ENCODE data around the gene XPO6. TPM values are rescaled to one million over a fixed set of nuclear protein-coding genes. Genes with fewer than 3 reads are reported as not detected.
"Not testable (repeated sequence)": the region's sequence is repeated elsewhere in the genome, so short reads cannot be mapped to it uniquely, and the experiment has no call there.

XPO6 gene
- total RNA-seq, 3 donors from 2014 or later: 291 to 305 (median 303) TPM

DNA sequence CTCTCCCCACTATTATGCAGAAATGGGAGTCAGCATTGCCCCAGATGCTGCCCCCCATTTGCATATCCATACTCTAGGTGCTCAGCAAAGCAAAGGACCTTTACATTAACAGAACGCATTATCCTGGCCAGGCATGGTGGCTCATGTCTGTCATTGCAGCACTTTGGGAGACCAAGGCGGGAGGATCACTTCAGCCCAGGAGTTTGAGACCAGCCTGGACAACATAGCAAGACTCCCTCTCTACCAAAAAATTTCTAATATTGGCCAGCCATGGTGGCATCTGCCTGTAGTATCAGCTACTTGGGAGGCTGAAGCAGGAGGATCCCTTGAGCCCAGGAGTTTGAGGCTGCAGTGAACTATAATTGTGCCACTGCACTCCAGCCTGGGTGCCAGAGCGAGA is 12.1 kb upstream of the XPO6 start:
- not testable (repeated sequence) for ATAC-seq; DNase-seq; H3K9me3 Mint-ChIP-seq; H3K4me3 Mint-ChIP-seq; H3K4me1 Mint-ChIP-seq (ENCODE audit: low read depth); H3K27me3 Mint-ChIP-seq (ENCODE audit: low read depth); H3K36me3 Mint-ChIP-seq (ENCODE audit: insufficient read depth)

DNA sequence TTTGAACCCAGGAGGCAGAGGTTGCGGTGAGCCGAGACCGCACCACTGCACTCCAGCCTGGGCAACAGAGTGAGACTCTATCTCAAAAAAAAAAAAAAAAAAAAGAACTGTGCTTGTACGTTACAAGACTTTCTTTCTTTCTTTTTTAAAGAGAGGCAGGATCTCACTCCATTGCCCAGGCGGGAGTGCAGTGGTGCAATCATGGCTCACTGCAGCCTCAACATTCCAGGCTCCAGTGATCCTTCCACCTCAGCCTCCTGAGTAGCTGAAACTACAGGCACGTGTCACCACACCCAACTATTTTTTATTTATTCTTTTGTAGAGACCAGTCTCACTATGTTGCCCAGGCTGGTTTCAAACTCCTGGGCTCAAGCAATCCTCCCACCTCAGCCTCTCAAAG is 8.0 kb upstream of the XPO6 start:
- not testable (repeated sequence) for ATAC-seq; H3K4me1 Mint-ChIP-seq (ENCODE audit: low read depth); H3K27me3 Mint-ChIP-seq (ENCODE audit: low read depth); DNase-seq; H3K9me3 Mint-ChIP-seq; H3K36me3 Mint-ChIP-seq (ENCODE audit: insufficient read depth); H3K4me3 Mint-ChIP-seq

DNA sequence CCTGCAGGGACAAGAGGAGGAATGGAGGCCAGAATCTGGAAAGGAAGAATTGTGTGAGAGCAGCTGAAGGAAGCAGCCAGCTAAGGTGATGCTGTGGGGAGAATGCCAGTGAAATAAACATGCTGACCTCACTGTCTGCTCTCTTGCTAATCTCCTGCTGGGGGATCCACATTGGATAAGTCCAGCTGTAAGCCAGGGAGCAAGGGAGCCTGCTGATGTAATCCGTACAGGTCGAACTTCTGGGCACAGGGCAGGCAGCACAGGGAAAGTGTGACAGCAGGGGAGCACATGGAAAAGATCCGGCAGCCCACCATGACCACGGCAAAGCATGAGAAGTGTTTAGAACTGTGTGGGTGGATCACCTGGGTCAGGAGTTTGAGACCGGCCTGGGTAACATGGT is 7.5 kb upstream of the XPO6 start:
- DNase-seq: no peak
- Mint-ChIP-seq H3K4me3 (no peak overlapping the region), H3K4me1 (ENCODE audit: low read depth) (peaks cover 4% of the 10 kb centered on the region), H3K27me3 (ENCODE audit: low read depth) (no peaks in the 10 kb centered on the region), H3K36me3 (ENCODE audit: insufficient read depth) (no peaks in the 10 kb centered on the region), H3K9me3 (no peaks in the 10 kb centered on the region)
- ATAC-seq: no peak

DNA sequence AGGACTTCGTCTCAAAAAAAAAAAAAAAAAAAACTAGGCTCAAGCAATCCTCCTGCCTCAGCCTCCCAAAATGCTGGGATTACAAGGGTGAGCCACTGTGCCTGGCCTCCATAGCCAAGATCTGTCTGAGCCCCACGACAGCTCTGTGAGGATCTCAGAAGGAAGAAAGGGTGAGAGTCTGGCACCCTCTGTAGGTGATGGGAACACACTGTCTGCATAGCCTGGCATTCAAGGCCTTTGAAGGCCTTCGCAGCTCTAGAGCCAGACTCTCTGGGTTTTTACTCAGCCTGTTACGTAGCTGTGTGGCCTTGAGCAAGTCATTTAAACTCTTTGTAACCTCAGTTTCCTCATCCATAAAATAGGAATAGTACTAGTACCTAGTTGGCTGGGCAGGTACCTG is 6.3 kb upstream of the XPO6 start:
- peak; percentile 100 for ATAC-seq
- H3K4me1 Mint-ChIP-seq (ENCODE audit: low read depth): peaks cover 4% of the 10 kb centered on the region
- DNase-seq: peak; percentile 59
- H3K27me3 Mint-ChIP-seq (ENCODE audit: low read depth): no peaks in the 10 kb centered on the region
- no peaks in the 10 kb centered on the region for H3K9me3 Mint-ChIP-seq
- no peaks in the 10 kb centered on the region for H3K36me3 Mint-ChIP-seq (ENCODE audit: insufficient read depth)
- H3K4me3 Mint-ChIP-seq: no peak overlapping the region

DNA sequence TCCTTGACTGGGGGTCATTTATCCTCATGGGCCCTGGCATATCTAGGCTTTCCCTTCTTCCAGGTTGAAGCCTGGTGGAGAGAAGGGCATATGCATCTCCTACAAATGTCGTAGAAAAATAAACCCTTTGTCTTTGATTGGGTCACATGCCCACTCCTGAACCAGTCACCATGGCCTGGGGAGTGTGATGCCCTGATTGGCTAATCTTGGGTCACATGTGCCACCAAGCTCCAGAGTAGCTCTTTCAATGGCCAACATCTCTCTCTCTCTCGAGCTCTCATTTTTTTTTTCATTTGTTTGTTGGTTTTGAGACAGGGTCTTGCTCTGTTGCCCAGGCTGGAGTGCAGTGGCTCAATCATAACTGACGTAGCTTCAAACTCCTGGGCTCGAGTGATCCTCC is 5.6 kb upstream of the XPO6 start:
- no peak overlapping the region for H3K4me3 Mint-ChIP-seq
- ATAC-seq: no peak

DNA sequence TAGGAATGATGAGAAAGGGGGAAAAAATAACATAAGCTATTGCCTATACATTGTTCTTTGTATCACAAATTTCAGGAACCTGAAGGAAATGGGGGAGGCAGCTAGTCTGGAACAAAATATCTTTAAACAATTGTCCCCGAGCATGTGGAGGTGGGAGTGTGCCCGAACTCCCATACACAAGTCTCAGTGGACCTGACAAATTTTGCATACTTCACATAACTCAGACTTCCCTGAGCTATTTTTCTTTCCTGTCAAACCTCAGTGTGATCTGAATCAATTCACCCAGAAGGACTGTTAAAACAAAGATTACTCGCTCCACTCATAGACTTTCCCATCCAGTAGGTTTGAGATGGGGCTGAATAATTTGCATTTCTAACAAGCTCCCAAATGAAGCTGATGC is 1.6 kb upstream of the XPO6 start:
- DNase-seq (no peak), ATAC-seq (no peak)
- H3K9me3 Mint-ChIP-seq: peaks cover 3% of the 10 kb centered on the region
- H3K27me3 Mint-ChIP-seq (ENCODE audit: low read depth): no peaks in the 10 kb centered on the region
- H3K4me3 Mint-ChIP-seq: no peak overlapping the region
- peaks cover 11% of the 10 kb centered on the region for H3K36me3 Mint-ChIP-seq (ENCODE audit: insufficient read depth)
- H3K4me1 Mint-ChIP-seq (ENCODE audit: low read depth): peaks cover 23% of the 10 kb centered on the region

More for the DNA sequence above, 5.6 kb upstream of the XPO6 start:
- Mint-ChIP-seq H3K4me1 (ENCODE audit: low read depth) (peaks cover 4% of the 10 kb centered on the region), H3K27me3 (ENCODE audit: low read depth) (no peaks in the 10 kb centered on the region), H3K36me3 (ENCODE audit: insufficient read depth) (no peaks in the 10 kb centered on the region), H3K9me3 (no peaks in the 10 kb centered on the region)
- no peak for DNase-seq

DNA sequence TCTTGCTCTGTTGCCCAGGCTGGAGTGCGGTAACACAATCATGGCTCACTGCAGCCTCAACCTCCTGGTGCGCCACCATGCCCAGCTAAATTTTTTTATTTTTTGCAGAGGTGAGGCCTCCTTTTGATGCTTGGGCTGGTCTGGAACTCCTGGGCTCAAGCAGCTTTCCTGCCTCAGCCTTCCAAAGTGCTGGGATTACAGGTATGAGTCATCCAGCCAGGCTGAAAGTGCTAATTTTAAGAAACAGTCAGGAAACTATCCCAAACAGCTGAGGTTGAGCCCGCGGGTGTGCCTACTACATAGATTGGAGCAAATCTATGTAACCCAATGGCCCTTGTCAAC is 738 bp upstream of the XPO6 start:
- H3K27me3 Mint-ChIP-seq (ENCODE audit: low read depth): no peaks in the 10 kb centered on the region
- peak overlapping the region; percentile 74 for H3K4me3 Mint-ChIP-seq
- H3K9me3 Mint-ChIP-seq: peaks cover 3% of the 10 kb centered on the region
- ATAC-seq (no peak), DNase-seq (no peak)
- peaks cover 16% of the 10 kb centered on the region for H3K36me3 Mint-ChIP-seq (ENCODE audit: insufficient read depth)
- peaks cover 27% of the 10 kb centered on the region for H3K4me1 Mint-ChIP-seq (ENCODE audit: low read depth)

DNA sequence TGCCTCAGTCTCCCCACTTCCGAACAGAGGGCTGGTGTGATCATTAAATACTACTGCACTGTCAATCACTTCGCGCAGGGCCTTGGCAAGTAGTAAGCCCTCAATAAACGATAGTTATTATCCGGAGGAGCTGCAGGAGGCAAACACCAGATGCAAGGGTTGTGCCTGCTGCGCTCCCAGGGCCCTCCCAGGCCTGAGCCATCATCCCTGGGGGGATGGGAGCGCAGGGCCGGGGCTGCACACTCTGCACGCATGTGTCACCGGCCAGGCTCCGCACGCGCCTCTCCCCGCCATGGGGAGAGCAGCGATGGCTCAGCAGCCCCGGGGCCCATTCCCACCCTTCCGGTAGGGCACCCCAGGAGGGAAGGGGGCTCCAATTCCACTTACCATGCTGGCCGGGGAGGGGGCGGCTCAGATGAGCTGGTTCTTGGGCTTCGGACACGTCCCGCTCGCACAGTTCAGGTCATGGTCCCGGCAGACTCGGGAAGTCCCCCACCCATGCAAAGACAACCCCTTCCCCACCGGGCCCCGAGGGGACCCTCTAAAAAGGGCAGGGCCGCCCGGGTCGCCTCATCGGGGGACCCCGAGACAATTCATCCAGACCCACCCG is 681 bp downstream of the XPO6 start:
- H3K9me3 Mint-ChIP-seq: peaks cover 3% of the 10 kb centered on the region
- H3K36me3 Mint-ChIP-seq (ENCODE audit: insufficient read depth): peaks cover 21% of the 10 kb centered on the region
- peak overlapping the region; percentile 97 for H3K4me3 Mint-ChIP-seq
- H3K27me3 Mint-ChIP-seq (ENCODE audit: low read depth): no peaks in the 10 kb centered on the region
- ATAC-seq: peak; percentile 71 to 76
- H3K4me1 Mint-ChIP-seq (ENCODE audit: low read depth): peaks cover 40% of the 10 kb centered on the region
- DNase-seq: peak; percentile 64

DNA sequence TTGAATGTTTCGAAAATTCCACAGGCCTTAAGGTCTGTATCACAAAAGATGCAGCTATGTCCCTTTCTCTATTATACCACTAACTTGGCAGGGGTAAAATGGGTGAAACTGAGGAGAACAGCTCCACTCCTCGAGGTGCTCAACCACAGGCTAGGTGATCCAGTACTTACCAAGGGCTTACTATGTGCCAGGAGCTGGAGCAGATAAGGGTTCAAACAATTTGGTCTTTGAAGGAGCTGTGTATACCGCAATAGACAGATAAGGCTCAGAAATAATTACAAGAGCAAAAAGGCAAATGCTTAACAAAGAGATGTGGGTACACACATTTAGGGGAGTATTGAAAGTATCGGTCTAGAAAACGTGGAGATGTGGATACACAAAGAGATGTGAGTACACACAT is 1.5 kb downstream of the XPO6 start:
- Mint-ChIP-seq H3K4me1 (ENCODE audit: low read depth) (peaks cover 42% of the 10 kb centered on the region), H3K4me3 (peak overlapping the region; percentile 97), H3K36me3 (ENCODE audit: insufficient read depth) (peaks cover 21% of the 10 kb centered on the region), H3K27me3 (ENCODE audit: low read depth) (no peaks in the 10 kb centered on the region), H3K9me3 (peaks cover 3% of the 10 kb centered on the region)
- no peak for DNase-seq
- ATAC-seq: no peak

DNA sequence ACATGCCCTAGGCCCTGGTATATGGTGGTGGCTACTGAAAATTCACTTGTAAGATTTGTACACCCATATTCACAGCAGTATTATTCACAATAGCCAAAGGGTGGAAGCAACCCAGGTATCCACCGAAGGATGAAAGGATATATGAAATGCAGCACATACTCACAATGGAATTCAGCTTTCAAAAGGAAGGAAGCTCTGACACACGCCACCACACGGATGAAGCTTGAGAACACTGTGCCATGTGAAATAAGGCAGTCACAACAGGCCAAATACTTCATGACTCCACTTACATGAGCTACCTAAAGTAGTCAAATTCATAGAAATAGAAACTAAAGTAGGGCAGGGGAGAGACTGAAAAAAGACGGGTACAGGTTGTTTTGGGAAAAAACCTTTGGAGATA is 2.9 kb downstream of the XPO6 start:
- Mint-ChIP-seq H3K4me3 (peak overlapping the region; percentile 97), H3K36me3 (ENCODE audit: insufficient read depth) (peaks cover 21% of the 10 kb centered on the region), H3K4me1 (ENCODE audit: low read depth) (peaks cover 42% of the 10 kb centered on the region), H3K9me3 (peaks cover 3% of the 10 kb centered on the region), H3K27me3 (ENCODE audit: low read depth) (no peaks in the 10 kb centered on the region)
- no peak for DNase-seq
- no peak for ATAC-seq

DNA sequence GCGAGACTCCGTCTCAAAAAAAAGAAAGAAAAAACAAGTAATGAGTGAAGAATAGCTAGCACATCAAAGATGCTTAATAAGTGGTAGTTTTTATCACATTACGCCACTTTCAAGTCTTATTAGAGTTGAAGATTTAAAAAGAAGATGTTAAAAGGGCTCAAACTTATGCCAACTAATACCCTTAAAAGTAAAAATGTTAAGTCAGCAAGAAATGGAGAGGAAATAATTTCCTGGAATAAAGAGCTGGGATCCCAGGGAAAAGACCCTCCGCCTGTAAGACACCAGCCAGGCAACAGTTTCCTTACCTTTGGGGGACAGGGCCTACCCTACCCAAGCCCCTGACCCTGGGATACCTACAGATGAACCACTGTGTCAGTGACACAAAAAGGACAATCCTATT is 3.6 kb downstream of the XPO6 start:
- peaks cover 42% of the 10 kb centered on the region for H3K4me1 Mint-ChIP-seq (ENCODE audit: low read depth)
- H3K36me3 Mint-ChIP-seq (ENCODE audit: insufficient read depth): peaks cover 21% of the 10 kb centered on the region
- no peak for ATAC-seq
- DNase-seq: no peak
- H3K27me3 Mint-ChIP-seq (ENCODE audit: low read depth): no peaks in the 10 kb centered on the region
- H3K9me3 Mint-ChIP-seq: peaks cover 3% of the 10 kb centered on the region
- peak overlapping the region; percentile 97 for H3K4me3 Mint-ChIP-seq

DNA sequence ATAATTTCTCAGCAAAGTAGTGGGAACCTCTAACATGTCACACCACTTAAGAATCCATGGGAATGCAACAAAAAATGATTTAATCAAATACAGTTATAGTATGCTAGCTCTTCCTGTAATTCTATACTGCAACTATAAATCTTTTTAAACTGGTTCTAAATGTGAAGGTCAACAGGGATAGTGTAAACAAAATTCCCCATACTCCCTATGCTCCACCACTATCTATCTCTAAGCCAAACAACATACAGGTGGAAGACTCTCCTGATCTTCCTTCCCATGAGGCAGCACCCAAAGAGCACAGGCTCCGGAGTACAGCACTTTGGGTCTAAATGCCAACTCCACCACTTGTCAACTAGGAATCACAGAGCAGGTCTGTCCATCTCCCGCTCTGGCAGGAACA is 4.4 kb downstream of the XPO6 start:
- Mint-ChIP-seq H3K4me3 (peak overlapping the region; percentile 67), H3K36me3 (ENCODE audit: insufficient read depth) (peaks cover 21% of the 10 kb centered on the region), H3K4me1 (ENCODE audit: low read depth) (peaks cover 42% of the 10 kb centered on the region), H3K27me3 (ENCODE audit: low read depth) (no peaks in the 10 kb centered on the region), H3K9me3 (peaks cover 3% of the 10 kb centered on the region)
- DNase-seq (no peak), ATAC-seq (no peak)

DNA sequence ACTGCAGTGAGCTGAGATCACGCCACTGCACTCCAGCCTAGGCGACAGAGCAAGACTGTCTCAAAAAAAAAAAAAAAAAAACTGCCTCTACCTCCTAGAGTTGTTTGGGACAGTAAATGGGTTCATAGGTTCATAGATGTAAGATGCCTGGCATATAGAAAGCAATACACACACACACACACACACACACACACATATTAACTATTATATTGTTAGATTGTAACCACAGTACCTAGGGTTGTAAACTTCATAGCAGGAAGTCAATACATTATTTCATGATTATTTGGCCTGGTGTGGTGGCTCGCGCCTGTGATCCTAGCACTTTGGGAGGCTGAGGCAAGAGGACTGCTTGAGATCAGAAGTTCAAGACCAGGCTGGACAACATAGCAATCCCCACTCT is 5.8 kb downstream of the XPO6 start:
- H3K36me3 Mint-ChIP-seq (ENCODE audit: insufficient read depth): peaks cover 26% of the 10 kb centered on the region
- no peak overlapping the region for H3K4me3 Mint-ChIP-seq
- H3K4me1 Mint-ChIP-seq (ENCODE audit: low read depth): peaks cover 45% of the 10 kb centered on the region
- DNase-seq (no peak), ATAC-seq (no peak)
- no peaks in the 10 kb centered on the region for H3K27me3 Mint-ChIP-seq (ENCODE audit: low read depth)
- no peaks in the 10 kb centered on the region for H3K9me3 Mint-ChIP-seq

DNA sequence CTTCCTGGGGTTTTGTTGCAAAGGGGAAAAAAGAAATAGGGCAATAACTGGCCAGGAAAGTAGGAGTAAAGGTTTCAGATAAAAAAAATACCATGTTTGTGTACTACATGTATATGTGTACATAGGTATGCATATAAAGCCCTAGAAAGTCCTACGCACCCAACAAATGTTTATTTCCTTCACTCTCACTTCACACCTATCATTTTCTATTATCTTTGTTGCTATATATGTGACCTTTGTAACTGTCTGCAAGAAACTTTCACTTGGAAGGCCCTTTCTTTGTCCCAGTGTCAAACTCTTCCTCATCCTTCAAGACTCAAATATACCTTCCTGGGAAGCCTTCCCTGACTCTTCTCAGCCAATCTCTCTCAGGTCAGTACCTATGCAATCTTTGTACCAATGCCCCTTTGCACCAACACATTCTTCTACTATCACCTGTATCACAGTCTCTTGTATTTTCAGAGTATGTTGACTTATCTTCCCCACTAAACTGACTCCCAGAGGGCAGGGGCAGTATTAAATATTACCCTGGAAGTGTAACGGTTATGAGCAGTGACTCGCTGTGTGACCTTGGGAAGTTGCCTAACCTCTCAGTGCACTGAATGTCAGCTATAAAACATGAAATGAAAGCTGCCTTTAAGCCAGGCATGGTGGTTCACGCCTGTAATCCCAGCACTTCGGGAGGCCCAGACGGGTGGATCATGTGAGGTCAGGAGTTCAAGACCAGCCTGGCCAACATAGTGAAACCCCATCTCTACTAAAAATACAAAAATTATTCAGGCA is 6.5 kb downstream of the XPO6 start:
- ATAC-seq: no peak

DNA sequence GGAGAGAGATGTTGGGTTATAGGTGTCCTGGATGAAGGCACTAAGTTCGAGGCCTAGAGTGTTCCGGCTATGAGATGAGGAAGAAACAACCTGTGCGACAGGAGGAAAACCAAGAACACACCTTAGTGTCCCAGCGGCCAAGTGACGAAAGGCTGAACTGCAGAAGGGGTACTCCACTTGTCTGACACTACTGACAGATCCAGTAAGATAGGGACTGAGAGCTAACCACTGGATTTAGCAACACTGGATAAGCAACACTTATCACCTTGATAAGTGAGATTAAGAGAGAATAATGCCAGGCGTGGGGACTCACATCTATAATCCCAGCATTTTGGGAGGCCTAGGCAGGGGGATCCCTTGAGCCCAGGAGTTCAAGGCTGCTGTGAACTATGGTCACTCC is 7.1 kb downstream of the XPO6 start:
- Mint-ChIP-seq H3K9me3 (no peaks in the 10 kb centered on the region), H3K36me3 (ENCODE audit: insufficient read depth) (peaks cover 32% of the 10 kb centered on the region), H3K4me3 (no peak overlapping the region)

More for the DNA sequence above, 6.5 kb downstream of the XPO6 start:
- peaks cover 49% of the 10 kb centered on the region for H3K4me1 Mint-ChIP-seq (ENCODE audit: low read depth)
- H3K4me3 Mint-ChIP-seq: no peak overlapping the region
- no peaks in the 10 kb centered on the region for H3K27me3 Mint-ChIP-seq (ENCODE audit: low read depth)
- DNase-seq: no peak
- H3K36me3 Mint-ChIP-seq (ENCODE audit: insufficient read depth): peaks cover 27% of the 10 kb centered on the region
- no peaks in the 10 kb centered on the region for H3K9me3 Mint-ChIP-seq

More for the DNA sequence above, 7.1 kb downstream of the XPO6 start:
- no peak for ATAC-seq
- no peak for DNase-seq
- no peaks in the 10 kb centered on the region for H3K27me3 Mint-ChIP-seq (ENCODE audit: low read depth)
- peaks cover 47% of the 10 kb centered on the region for H3K4me1 Mint-ChIP-seq (ENCODE audit: low read depth)
